ENCODE results near the gene GFOD2. TPM values are rescaled to one million over a fixed set of nuclear protein-coding genes. Genes with fewer than 3 reads are reported as not detected.

The GFOD2 gene
- total and polyA plus RNA-seq, 2 of the 8 experiments (the other 6 are each of a cell fraction or from before 2014, with no cell fraction given) = 21.4 to 33.2 TPM

- no peaks in the 10 kb centered on the region for H3K23me2 ChIP-seq (ENCODE audit: low read depth, low read length)
- no peaks in the 10 kb centered on the region for H3K4me1 ChIP-seq (replicated peaks in 1 of 4; ENCODE audit: control insufficient read depth in 3 of 4, insufficient read depth in 4 of 4, low read length in 3 of 4)
- H3K56ac ChIP-seq (replicated peaks; ENCODE audit: insufficient read length, low read depth, low read length) = no peak overlapping the region
- no peaks in the 10 kb centered on the region for H3K79me1 ChIP-seq (ENCODE audit: low read depth, low read length)
- H4K91ac ChIP-seq (replicated peaks; ENCODE audit: insufficient read length, low read length) = no peak overlapping the region
- no peak overlapping the region for H4K8ac ChIP-seq (ENCODE audit: extremely low read depth, insufficient read depth, low read length)
- no peak overlapping the region for H3K27ac ChIP-seq (ENCODE audit: low read depth, low read length)
- H2BK20ac ChIP-seq (ENCODE audit: low read length) = no peak overlapping the region
- peaks cover 0 to 8% of the 10 kb centered on the region in 2 experiments for H4K20me1 ChIP-seq (replicated peaks in 1 of 2; ENCODE audit: control insufficient read depth in 1 of 2, insufficient read depth in 2 of 2, low read length in 2 of 2)
- H3K18ac ChIP-seq (ENCODE audit: extremely low read depth, low read length) = no peak overlapping the region
- no peak overlapping the region for H3K9ac ChIP-seq (replicated peaks in 1 of 4; ENCODE audit: extremely low read depth in 1 of 4, low read depth in 3 of 4, low read length in 3 of 4)
- H2BK120ac ChIP-seq (replicated peaks; ENCODE audit: low read depth, low read length) = no peak overlapping the region
- no peak overlapping the region for H2BK5ac ChIP-seq (ENCODE audit: low read depth, low read length)
- H4K5ac ChIP-seq (ENCODE audit: insufficient read length, low read depth, low read length) = no peak overlapping the region
- no peak for DNase-seq (ENCODE audit: low read depth in 1 of 2, low spot score in 2 of 2)
- H2BK15ac ChIP-seq (ENCODE audit: low read length) = no peak overlapping the region
- H2AFZ ChIP-seq (ENCODE audit: low read length) = no peak overlapping the region
- ChIA-PET POLR2A (ENCODE audit: partially characterized antibody) (no interaction called here), CTCF (ENCODE audit: partially characterized antibody) (interaction anchor here (1.2 kb wide), 1 partner anchor 314 kb away, joined by 3 read pairs; no protein-coding TSS in a partner anchor)
- no peak overlapping the region for H3K4me2 ChIP-seq (ENCODE audit: insufficient read depth in 1 of 2, low read depth in 2 of 2, low read length in 2 of 2)
- no peaks in the 10 kb centered on the region for H3K27me3 ChIP-seq (replicated peaks in 1 of 4; ENCODE audit: control insufficient read depth in 3 of 4, extremely low read depth in 1 of 4, insufficient read depth in 3 of 4, low read length in 3 of 4)
- H3K23ac ChIP-seq (ENCODE audit: insufficient read length) = no peak overlapping the region
- H3K14ac ChIP-seq (ENCODE audit: insufficient read length) = no peak overlapping the region
- H3K4ac ChIP-seq (replicated peaks; ENCODE audit: insufficient read length, low read depth, low read length) = no peak overlapping the region
- no peak overlapping the region for H2BK12ac ChIP-seq (ENCODE audit: low read depth, low read length)
- no peak for FAIRE-seq
- no peak overlapping the region for H3K4me3 ChIP-seq (ENCODE audit: extremely low read depth in 1 of 4, insufficient read depth in 2 of 4, low read depth in 3 of 4, low read length in 4 of 4)
- no peaks in the 10 kb centered on the region for H3K79me2 ChIP-seq (ENCODE audit: control insufficient read depth in 1 of 2, insufficient read depth in 2 of 2, low read length in 2 of 2)
- H3K9me3 ChIP-seq (ENCODE audit: insufficient read depth in 2 of 2, low read depth in 1 of 2, low read length in 1 of 2) = no peaks in the 10 kb centered on the region
- no peak overlapping the region for H2AK5ac ChIP-seq (ENCODE audit: low read depth, low read length)
- H3K36me3 ChIP-seq (ENCODE audit: control insufficient read depth in 2 of 4, insufficient read depth in 4 of 4, low read length in 3 of 4) = peaks cover 0 to 10% (median 0%) of the 10 kb centered on the region in 4 experiments; a peak in 2 of 8 replicates
- TF ChIP-seq MAFK (IDR thresholded peaks at IDR 0.05; ENCODE audit: low read depth, low read length) (no peak), SP1 (IDR thresholded peaks at IDR 0.05; ENCODE audit: low read depth, low read length) (no peak), RNF2 (IDR thresholded peaks at IDR 0.05; ENCODE audit: borderline replicate concordance, low read depth, low read length, missing control alignments, poor library complexity, severe bottlenecking) (no peak)
- TF ChIP-seq, protein P1, sequence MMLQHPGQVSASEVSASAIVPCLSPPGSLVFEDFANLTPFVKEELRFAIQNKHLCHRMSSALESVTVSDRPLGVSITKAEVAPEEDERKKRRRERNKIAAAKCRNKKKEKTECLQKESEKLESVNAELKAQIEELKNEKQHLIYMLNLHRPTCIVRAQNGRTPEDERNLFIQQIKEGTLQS (IDR thresholded peaks at IDR 0.05; ENCODE audit: insufficient read depth, low read depth, low read length) = no peak
These were observed 27.7 kb upstream of the GFOD2 start for GRCh38 chr16:67746846-67747245.

All from H1 (cell line).